H1 (cell line): ENCODE data around the gene RING1. TPM values are rescaled to one million over a fixed set of nuclear protein-coding genes. Genes with fewer than 3 reads are reported as not detected.

Experiments used
- CTCF ChIA-PET: fragments of 300-600 bp; sonication (Branson Sonifier 250); formaldehyde crosslinking; loops from one replicate; lab custom pipeline; 2021; ENCODE audit not compliant: partially characterized antibody; lab: Charles Lee
- POLR2A ChIA-PET: fragments of 300-600 bp; sonication (Branson Sonifier 250); formaldehyde crosslinking; loops from one replicate; lab custom pipeline; 2021; ENCODE audit warnings: inconsistent platforms; ENCODE audit not compliant: partially characterized antibody; lab: Charles Lee
- DNase-seq, 2 experiments: peaks; one replicate each; pipeline versions ENCODE4 v3.0.0 to v3.0.0-alpha.2; 2010 to 2022; ENCODE audit warnings: low spot score in 2 of 2, low read depth in 1 of 2, mixed read lengths in 1 of 2
- FAIRE-seq: peaks from 2 replicates; lab custom pipeline; 2011; peaks lifted over from hg19 to GRCh38; lab: Jason Lieb, UNC
- H2AFZ ChIP-seq: 2 replicates; pipeline ENCODE4 v1.8.1; 2012; ENCODE audit warnings: low read length, inconsistent platforms
- H2AK5ac ChIP-seq: 2 replicates; pipeline ENCODE4 v1.6.1; 2013; ENCODE audit warnings: low read depth, low read length
- H2BK120ac ChIP-seq: replicated peaks from 2 replicates; pipeline ENCODE3; 2013; ENCODE audit warnings: low read depth, low read length, inconsistent platforms
- H2BK12ac ChIP-seq: 2 replicates; pipeline ENCODE4 v1.6.1; 2013; ENCODE audit warnings: low read depth, low read length
- H2BK15ac ChIP-seq: 2 replicates; pipeline ENCODE4 v1.6.1; 2013; ENCODE audit warnings: low read length
- H2BK20ac ChIP-seq: 2 replicates; pipeline ENCODE4 v1.6.1; 2013; ENCODE audit warnings: low read length
- H2BK5ac ChIP-seq: 2 replicates; pipeline ENCODE4 v1.6.1; 2013; ENCODE audit warnings: low read depth, low read length
- H3K14ac ChIP-seq: 2 replicates; pipeline ENCODE4 v1.6.1; 2013; ENCODE audit warnings: inconsistent platforms; ENCODE audit not compliant: insufficient read length
- H3K18ac ChIP-seq: 2 replicates; pipeline ENCODE4 v1.6.1; 2013; ENCODE audit warnings: low read length; ENCODE audit errors: extremely low read depth
- H3K23ac ChIP-seq: 2 replicates; pipeline ENCODE4 v1.6.1; 2013; ENCODE audit warnings: inconsistent platforms; ENCODE audit not compliant: insufficient read length
- H3K23me2 ChIP-seq: 2 replicates; pipeline ENCODE4 v1.6.1; 2013; ENCODE audit warnings: low read depth, low read length
- H3K27ac ChIP-seq: 2 replicates; pipeline ENCODE4 v1.6.1; 2011; ENCODE audit warnings: low read depth, low read length, inconsistent platforms
- H3K27me3 ChIP-seq, 4 experiments: replicated peaks in 1 of 4; 1 replicate in 1 of 4; 2 replicates in 3 of 4; pipeline versions ENCODE4 v1.6.1 to v1.8.1; 2011 to 2013; ENCODE audit warnings: low read length in 3 of 4, mild to moderate bottlenecking in 3 of 4, inconsistent platforms in 2 of 4, mixed read lengths in 2 of 4, moderate library complexity in 1 of 4; ENCODE audit not compliant: control insufficient read depth in 3 of 4, insufficient read depth in 3 of 4; ENCODE audit errors: extremely low read depth in 1 of 4
- H3K36me3 ChIP-seq, 4 experiments: 2 replicates each; pipeline versions ENCODE4 v1.6.1 to v1.8.1; 2011 to 2013; ENCODE audit warnings: mild to moderate bottlenecking in 4 of 4, low read length in 3 of 4, moderate library complexity in 2 of 4, control low read depth in 1 of 4, inconsistent platforms in 1 of 4; ENCODE audit not compliant: insufficient read depth in 4 of 4, control insufficient read depth in 2 of 4
- H3K4ac ChIP-seq: replicated peaks from 2 replicates; pipeline ENCODE3; 2013; ENCODE audit warnings: low read length, low read depth, mixed read lengths, inconsistent platforms; ENCODE audit not compliant: insufficient read length
- H3K4me1 ChIP-seq, 4 experiments: replicated peaks in 1 of 4; 1 replicate in 1 of 4; 2 replicates in 3 of 4; pipeline versions ENCODE4 v1.6.1 to v1.8.1; 2011 to 2013; ENCODE audit warnings: low read length in 3 of 4, inconsistent platforms in 2 of 4, mixed read lengths in 1 of 4; ENCODE audit not compliant: insufficient read depth in 4 of 4, control insufficient read depth in 3 of 4
- H3K4me2 ChIP-seq, 2 experiments: 2 replicates each; pipeline versions ENCODE4 v1.6.1 to v1.8.1; 2011 to 2013; ENCODE audit warnings: low read depth in 2 of 2, low read length in 2 of 2, control low read depth in 1 of 2, inconsistent platforms in 1 of 2, mild to moderate bottlenecking in 1 of 2; ENCODE audit not compliant: insufficient read depth in 1 of 2
- H3K4me3 ChIP-seq, 4 experiments: fragments of 200-600, 300-600 bp in 1 of 4; sonication (generic), shearing (Covaris generic), sonication (Bioruptor Twin) in 1 of 4; 2 replicates each; pipeline versions ENCODE4 v1.5.1 to v1.8.1; 2011 to 2016; ENCODE audit warnings: low read length in 4 of 4, low read depth in 3 of 4, control low read depth in 2 of 4, inconsistent platforms in 2 of 4, mild to moderate bottlenecking in 2 of 4, mixed read lengths in 1 of 4, moderate library complexity in 1 of 4; ENCODE audit not compliant: insufficient read depth in 2 of 4; ENCODE audit errors: extremely low read depth in 1 of 4
- H3K56ac ChIP-seq: replicated peaks from 2 replicates; pipeline ENCODE3; 2013; ENCODE audit warnings: low read depth, mild to moderate bottlenecking, mixed read lengths, low read length, inconsistent platforms; ENCODE audit not compliant: insufficient read length
- H3K79me1 ChIP-seq: 2 replicates; pipeline ENCODE4 v1.6.1; 2013; ENCODE audit warnings: low read depth, low read length, control low read depth
- H3K79me2 ChIP-seq, 2 experiments: 2 replicates each; pipeline versions ENCODE4 v1.6.1 to v1.8.1; 2012 to 2013; ENCODE audit warnings: low read length in 2 of 2, mild to moderate bottlenecking in 2 of 2, inconsistent platforms in 1 of 2; ENCODE audit not compliant: insufficient read depth in 2 of 2, control insufficient read depth in 1 of 2
- H3K9ac ChIP-seq, 4 experiments: replicated peaks in 1 of 4; 1 replicate in 1 of 4; 2 replicates in 3 of 4; pipeline versions ENCODE4 v1.6.1 to v1.8.1; 2011 to 2013; ENCODE audit warnings: low read depth in 3 of 4, low read length in 3 of 4, control low read depth in 2 of 4, mild to moderate bottlenecking in 2 of 4, moderate library complexity in 2 of 4, inconsistent platforms in 1 of 4; ENCODE audit errors: extremely low read depth in 1 of 4
- H3K9me3 ChIP-seq, 2 experiments: 2 replicates each; pipeline versions ENCODE4 v1.6.1 to v1.8.1; 2012 to 2013; ENCODE audit warnings: mild to moderate bottlenecking in 2 of 2, moderate library complexity in 2 of 2, control low read depth in 1 of 2, inconsistent platforms in 1 of 2, low read depth in 1 of 2, low read length in 1 of 2, mixed read lengths in 1 of 2; ENCODE audit not compliant: insufficient read depth in 2 of 2
- H4K20me1 ChIP-seq, 2 experiments: replicated peaks in 1 of 2; 2 replicates each; pipeline versions ENCODE3 to v1.8.1; 2011 to 2013; ENCODE audit warnings: inconsistent platforms in 2 of 2, low read length in 2 of 2, mild to moderate bottlenecking in 1 of 2; ENCODE audit not compliant: insufficient read depth in 2 of 2, control insufficient read depth in 1 of 2
- H4K5ac ChIP-seq: 2 replicates; pipeline ENCODE4 v1.6.1; 2013; ENCODE audit warnings: low read length, low read depth, mixed read lengths, inconsistent platforms; ENCODE audit not compliant: insufficient read length
- H4K8ac ChIP-seq: 2 replicates; pipeline ENCODE4 v1.8.0; 2013; ENCODE audit warnings: mild to moderate bottlenecking, moderate library complexity, low read length, inconsistent platforms; ENCODE audit not compliant: insufficient read depth; ENCODE audit errors: extremely low read depth
- H4K91ac ChIP-seq: replicated peaks from 2 replicates; pipeline ENCODE3; 2013; ENCODE audit warnings: low read length, mixed read lengths, inconsistent platforms; ENCODE audit not compliant: insufficient read length
- ATF2 ChIP-seq: IDR thresholded peaks from 2 replicates; pipeline ENCODE4 v1.6.1; 2012; ENCODE audit warnings: low read length, inconsistent platforms
- BRCA1 ChIP-seq: IDR thresholded peaks from 2 replicates; pipeline ENCODE4 v1.6.1; 2012; ENCODE audit warnings: low read depth, low read length, improper control_type of control experiment
- CBX5 ChIP-seq: fragments of 300-800, 300-1000 bp; sonication (generic); IDR thresholded peaks from 2 replicates; pipeline ENCODE4 v1.7.1; 2016; ENCODE audit warnings: antibody characterized with exemption, low read length, low read depth
- CEBPB ChIP-seq: IDR thresholded peaks from 2 replicates; pipeline ENCODE4 v1.6.1; 2012; ENCODE audit warnings: low read depth, low read length
- JUND ChIP-seq: IDR thresholded peaks from 2 replicates; pipeline ENCODE4 v1.6.1; 2011; ENCODE audit warnings: mild to moderate bottlenecking, improper control_type of control experiment, low read length
- KDM1A ChIP-seq: fragments of 200-600, 300-600 bp; sonication (generic); IDR thresholded peaks from 2 replicates; pipeline ENCODE4 v1.7.1; 2016; ENCODE audit warnings: mild to moderate bottlenecking, low read length, borderline replicate concordance
- TBP ChIP-seq: IDR thresholded peaks from 2 replicates; pipeline ENCODE4 v1.6.1; 2011; ENCODE audit warnings: low read depth, low read length, improper control_type of control experiment
- WGBS, 2 experiments: shearing (Covaris generic) in 1 of 2; methylation state at CpG; one replicate each; pipeline versions ENCODE4 v1.1.6 to v1.1.7; 2013 to 2015; ENCODE audit warnings: low lambda C conversion rate in 2 of 2, mixed read lengths in 2 of 2, inconsistent platforms in 1 of 2, low coverage in 1 of 2, missing lambda C conversion rate in 1 of 2; ENCODE audit not compliant: insufficient replicate concordance in 2 of 2, insufficient coverage in 1 of 2, insufficient read length in 1 of 2; ENCODE audit errors: extremely low coverage in 1 of 2, missing lambda C conversion rate in 1 of 2; 5-methylcytosine and 5-hydroxymethylcytosine counted together
- polyA plus RNA-seq, 7 experiments: library from polyadenylated mRNA; depleted of rRNA in 3 of 7; stranded (reverse) in 5 of 7; unstranded in 2 of 7; fragments of >200 nt in 5 of 7; fragments of 200-250 nt in 2 of 7; gene quantifications; 1 replicate in 5 of 7; 2 replicates in 1 of 7; 4 replicates in 1 of 7; pipeline versions ENCODE4 v1.2.1 to v1.2.3, GENCODE V29; 2011 to 2013; ENCODE audit warnings: missing spikeins in 2 of 7, mixed read lengths in 2 of 7
- total RNA-seq: library from RNA; stranded (reverse); fragmentation: NEBNext Ultra II Directional; extraction: Animal tissue kit (Norgen Biotek cat#: 25700); gene quantifications from 2 replicates; pipeline ENCODE4 v1.2.1, GENCODE V29; 2021

Gene RING1
- total and polyA plus RNA-seq, 2 of the 8 experiments (the other 6 are each of a cell fraction or from before 2014, with no cell fraction given) = 16.4 to 26.0 TPM

GRCh38 chr6:33216117-33216649, 7.9 kb downstream of the RING1 start:
- no peak for FAIRE-seq
- TF ChIP-seq CBX5 (no peak), ATF2 (no peak), TBP (no peak), CEBPB (no peak), JUND (no peak), KDM1A (no peak), BRCA1 (no peak)

More at GRCh38 chr6:33216117-33216649, 7.9 kb downstream of the RING1 start:
- Histone ChIP-seq H2AFZ (no peak overlapping the region), H3K79me2 (no peaks in the 10 kb centered on the region), H2BK12ac (no peak overlapping the region), H3K23me2 (peaks cover 11% of the 10 kb centered on the region; the same call in 1 of the 2 replicates), H4K5ac (no peak overlapping the region), H3K4me1 (peaks cover 0 to 11% (median 3%) of the 10 kb centered on the region in 4 experiments; a peak in 6 of 7 replicates), H3K18ac (no peak overlapping the region), H3K36me3 (peaks cover 0 to 2% (median 0%) of the 10 kb centered on the region in 4 experiments; a peak in 1 of 8 replicates), H2BK20ac (no peak overlapping the region), H3K27me3 (peaks cover 39 to 86% (median 77%) of the 10 kb centered on the region in 4 experiments), H3K4me2 (no peak overlapping the region), H3K79me1 (no peaks in the 10 kb centered on the region), H2BK15ac (no peak overlapping the region), H2AK5ac (no peak overlapping the region), H2BK5ac (no peak overlapping the region), H3K9me3 (no peaks in the 10 kb centered on the region), H3K4ac (no peak overlapping the region), H3K14ac (no peak overlapping the region), H3K56ac (no peak overlapping the region), H3K4me3 (no peak overlapping the region), H3K9ac (no peak overlapping the region), H4K20me1 (peaks cover 2 to 6% of the 10 kb centered on the region in 2 experiments), H4K8ac (no peak overlapping the region), H3K23ac (no peak overlapping the region), H3K27ac (no peak overlapping the region), H4K91ac (no peak overlapping the region), H2BK120ac (no peak overlapping the region)
- ChIA-PET CTCF (interaction anchor here (0.6 to 2.3 kb wide), 5 partner anchors 11 to 30 kb away, joined by 3 to 6 read pairs (median 3); partner anchors contain the start of gene HSD17B8), POLR2A (interaction anchor here (1.1 kb wide), 1 partner anchor 32 kb away, joined by 3 read pairs; no protein-coding TSS in a partner anchor)
- no peak for DNase-seq
- 94% methylated on average over 4 of the region's 4 CpGs; no CpG with 5 or more reads in 1 of the 2 experiments for WGBS, 2 experiments
